Measurements from ENCODE around the gene MED14. TPM values are rescaled to one million over a fixed set of nuclear protein-coding genes. Genes with fewer than 3 reads are reported as not detected.

MED14 gene
- total and polyA plus RNA-seq, 3 donors from 2014 or later, result 13.2 to 19.1 (median 16.7) TPM

- Histone ChIP-seq H3K9me3 (no peaks in the 10 kb centered on the region), H3K4me3 (no peak overlapping the region), H3K4me1 (no peaks in the 10 kb centered on the region), H3K27me3 (no peaks in the 10 kb centered on the region), H3K36me3 (ENCODE audit: low read depth, missing control alignments) (no peaks in the 10 kb centered on the region), H3K27ac (no peak overlapping the region)
- DNase-seq, result no peak
- 90 to 92% methylated on average over 3 of the region's 3 CpGs for WGBS, 2 donors
- TF ChIP-seq CTCF (IDR thresholded peaks at IDR 0.05) (no peak), POLR2A (IDR thresholded peaks at IDR 0.05) (no peak)
- intact Hi-C loops (cut with DNase I; ENCODE audit: low total_unique reads), result no loop called here
Observed at GRCh38 chrX:40663078-40663740, 72.1 kb downstream of the MED14 start.

GRCh38 chrX:40661489-40661888 lies 73.9 kb downstream of the MED14 start:
- Histone ChIP-seq H3K4me3 (no peak overlapping the region), H3K36me3 (ENCODE audit: low read depth, missing control alignments) (no peaks in the 10 kb centered on the region), H3K27me3 (no peaks in the 10 kb centered on the region), H3K4me1 (no peaks in the 10 kb centered on the region), H3K27ac (no peak overlapping the region), H3K9me3 (no peaks in the 10 kb centered on the region)
- TF ChIP-seq POLR2A (IDR thresholded peaks at IDR 0.05), result no peak
- TF ChIP-seq CTCF (IDR thresholded peaks at IDR 0.05), result no peak
- DNase-seq, result no peak
- WGBS, 2 donors, result 91 to 98% methylated on average over 2 of the region's 2 CpGs
- intact Hi-C loops (cut with DNase I; ENCODE audit: low total_unique reads), result no loop called here

- Histone ChIP-seq H3K9me3 (no peaks in the 10 kb centered on the region), H3K4me3 (no peak overlapping the region), H3K27me3 (no peaks in the 10 kb centered on the region), H3K27ac (no peak overlapping the region), H3K36me3 (ENCODE audit: low read depth, missing control alignments) (no peaks in the 10 kb centered on the region), H3K4me1 (no peaks in the 10 kb centered on the region)
- DNase-seq, result no peak
- WGBS, 2 donors, result 87 to 90% methylated on average over 5 of the region's 5 CpGs
- TF ChIP-seq POLR2A (IDR thresholded peaks at IDR 0.05) (no peak), CTCF (IDR thresholded peaks at IDR 0.05) (no peak)
- intact Hi-C loops (cut with DNase I; ENCODE audit: low total_unique reads), result no loop called here
Observed at GRCh38 chrX:40660381-40660780, 75.0 kb downstream of the MED14 start.

- Histone ChIP-seq H3K9me3 (no peaks in the 10 kb centered on the region), H3K4me1 (no peaks in the 10 kb centered on the region), H3K27ac (no peak overlapping the region), H3K27me3 (no peaks in the 10 kb centered on the region), H3K4me3 (no peak overlapping the region), H3K36me3 (ENCODE audit: low read depth, missing control alignments) (no peaks in the 10 kb centered on the region)
- 57 to 69% methylated on average over 2 of the region's 2 CpGs for WGBS, 2 donors
- intact Hi-C loops (cut with DNase I; ENCODE audit: low total_unique reads), result no loop called here
- TF ChIP-seq CTCF (IDR thresholded peaks at IDR 0.05) (no peak), POLR2A (IDR thresholded peaks at IDR 0.05) (no peak)
- DNase-seq, result no peak
Observed at GRCh38 chrX:40653535-40653934, 81.8 kb downstream of the MED14 start.

- WGBS, 2 donors, result 83 to 85% methylated on average over 1 of the region's 1 CpG
- Histone ChIP-seq H3K4me3 (no peak overlapping the region), H3K36me3 (ENCODE audit: low read depth, missing control alignments) (no peaks in the 10 kb centered on the region), H3K27me3 (no peaks in the 10 kb centered on the region), H3K27ac (no peak overlapping the region), H3K4me1 (no peaks in the 10 kb centered on the region), H3K9me3 (no peaks in the 10 kb centered on the region)
- intact Hi-C loops (cut with DNase I; ENCODE audit: low total_unique reads), result no loop called here
- no peak for TF ChIP-seq POLR2A (IDR thresholded peaks at IDR 0.05)
- no peak for TF ChIP-seq CTCF (IDR thresholded peaks at IDR 0.05)
- no peak for DNase-seq
Observed at GRCh38 chrX:40652664-40653063, 82.7 kb downstream of the MED14 start.

Measured in testis (tissue), 3 donors.